Motor neuron (in vitro differentiated cells): ENCODE results near the gene SCNN1B. TPM values are rescaled to one million over a fixed set of nuclear protein-coding genes. Genes with fewer than 3 reads are reported as not detected.
"Not testable (repeated sequence)": the region's sequence is repeated elsewhere in the genome, so short reads cannot be mapped to it uniquely, and the experiment has no call there.

ENCODE experiments used
- ATAC-seq, 8 experiments: fragments of 200-7000 bp; cut with Tn5 transposase; replicated peaks in 6 of 8; 2 replicates each; pipeline ENCODE4 v1.8.0; 2021; ENCODE audit warnings: mild to moderate bottlenecking in 8 of 8, moderate library complexity in 8 of 8
- H3K27ac ChIP-seq, 2 donors: fragments of 250-450 bp; sonication (Bioruptor Pico); 2 replicates each; pipeline ENCODE4 v1.9.0; 2021; ENCODE audit warnings: antibody characterized with exemption in 2 of 2, mild to moderate bottlenecking in 2 of 2, moderate library complexity in 1 of 2
- H3K4me1 ChIP-seq, 2 donors: fragments of 250-450 bp; sonication (Bioruptor Pico); replicated peaks in 1 of 2; 2 replicates each; pipeline ENCODE4 v1.6.1; 2021; ENCODE audit warnings: antibody characterized with exemption in 2 of 2, mild to moderate bottlenecking in 2 of 2, moderate library complexity in 1 of 2
- H3K4me3 ChIP-seq, 5 donors: fragments of 250-450 bp; sonication (Bioruptor Pico); 2 replicates each; pipeline ENCODE4 v1.9.0; 2021; ENCODE audit warnings: antibody characterized with exemption in 5 of 5, mild to moderate bottlenecking in 5 of 5, moderate library complexity in 4 of 5
- WGBS, 10 experiments: fragments of 450-650 bp; shearing (Covaris generic); methylation state at CpG; one replicate each; pipeline ENCODE4 v1.0.0; 2022; 5-methylcytosine and 5-hydroxymethylcytosine counted together
- in situ Hi-C, 9 experiments: fragments of 400-800 bp; cut with MboI; loops; one replicate each; pipeline ENCODE4 v1.15.0; 2021; ENCODE audit warnings: low sequenced_read_pairs in 9 of 9, low pct_unique_long_range_greater_than_20kb in 2 of 9; ENCODE audit not compliant: unreplicated experiment in 9 of 9
- total RNA-seq, 8 experiments: library from RNA; unstranded; fragments of 300-600 nt; gene quantifications; 2 replicates each; pipeline versions ENCODE4 v1.2.3 to v1.2.4, GENCODE V29; 2022

The SCNN1B gene
- total RNA-seq, 8 experiments from 2014 or later, result 0.25 to 0.85 (median 0.59) TPM; not detected in 4

- Histone ChIP-seq H3K4me1 (peaks cover 0 to 5% of the 10 kb centered on the region in 2 donors), H3K27ac (no peak overlapping the region), H3K4me3 (no peak overlapping the region)
- no peak for ATAC-seq
- in situ Hi-C loops, result loop anchor here in 1 of 9 experiments (25.0 kb wide), 1 partner anchor 112 kb away; no protein-coding TSS in a partner anchor
- 55 to 90% (median 78%) methylated on average over 1 to 9 of the region's 17 CpGs; no CpG with 5 or more reads in 2 of the 10 experiments for WGBS, 10 experiments
Observed at GRCh38 chr16:23374721-23375510, 72.8 kb downstream of the SCNN1B start.

- Histone ChIP-seq H3K27ac (no peak overlapping the region), H3K4me3 (no peak overlapping the region), H3K4me1 (peaks cover 0 to 5% of the 10 kb centered on the region in 2 donors)
- in situ Hi-C loops, result loop anchor here in 1 of 9 experiments (25.0 kb wide), 1 partner anchor 112 kb away; no protein-coding TSS in a partner anchor
- 47 to 100% methylated on average over 1 to 3 of the region's 7 CpGs; no CpG with 5 or more reads in 8 of the 10 experiments for WGBS, 10 experiments
- no peak for ATAC-seq
Observed at GRCh38 chr16:23375643-23376042, 73.5 kb downstream of the SCNN1B start.

GRCh38 chr16:23377071-23377931 lies 75.2 kb downstream of the SCNN1B start:
- H3K4me1 ChIP-seq, result peaks cover 0 to 5% of the 10 kb centered on the region in 2 donors
- no peak for ATAC-seq
- in situ Hi-C loops, result loop anchor here in 1 of 9 experiments (25.0 kb wide), 1 partner anchor 110 kb away; no protein-coding TSS in a partner anchor
- H3K27ac ChIP-seq, result no peak overlapping the region
- no peak overlapping the region for H3K4me3 ChIP-seq
- WGBS, 10 experiments, result 5 to 88% (median 62%) methylated on average over 1 to 2 of the region's 9 CpGs; no CpG with 5 or more reads in 3 of the 10 experiments

- no peak for ATAC-seq
- 10 to 93% (median 63%) methylated on average over 1 to 4 of the region's 8 CpGs; no CpG with 5 or more reads in 5 of the 10 experiments for WGBS, 10 experiments
- Histone ChIP-seq H3K4me3 (no peak overlapping the region), H3K4me1 (peaks cover 0 to 5% of the 10 kb centered on the region in 2 donors), H3K27ac (no peak overlapping the region)
- in situ Hi-C loops, result loop anchor here in 1 of 9 experiments (25.0 kb wide), 1 partner anchor 109 kb away; no protein-coding TSS in a partner anchor
Observed at GRCh38 chr16:23378256-23378655, 76.2 kb downstream of the SCNN1B start.

GRCh38 chr16:23378921-23379320 lies 76.8 kb downstream of the SCNN1B start:
- 58 to 89% methylated on average over 3 of the region's 5 CpGs; no CpG with 5 or more reads in 8 of the 10 experiments for WGBS, 10 experiments
- no peak for ATAC-seq
- Histone ChIP-seq H3K4me3 (no peak overlapping the region), H3K4me1 (peaks cover 0 to 5% of the 10 kb centered on the region in 2 donors), H3K27ac (no peak overlapping the region)
- in situ Hi-C loops, result loop anchor here in 1 of 9 experiments (25.0 kb wide), 1 partner anchor 108 kb away; no protein-coding TSS in a partner anchor

- in situ Hi-C loops, result loop anchor here in 1 of 9 experiments (25.0 kb wide), 1 partner anchor 108 kb away; no protein-coding TSS in a partner anchor
- H3K4me1 ChIP-seq, result peaks cover 0 to 5% of the 10 kb centered on the region in 2 donors
Observed at GRCh38 chr16:23379707-23380106, 77.6 kb downstream of the SCNN1B start.

GRCh38 chr16:23380501-23380951 lies 78.4 kb downstream of the SCNN1B start:
- Histone ChIP-seq H3K4me3 (no peak overlapping the region), H3K4me1 (peaks cover 0 to 5% of the 10 kb centered on the region in 2 donors), H3K27ac (no peak overlapping the region)
- no peak for ATAC-seq
- in situ Hi-C loops, result loop anchor here in 1 of 9 experiments (25.0 kb wide), 1 partner anchor 107 kb away; no protein-coding TSS in a partner anchor
- WGBS, 10 experiments, result 100% methylated on average over 1 of the region's 20 CpGs; no CpG with 5 or more reads in 9 of the 10 experiments

More at GRCh38 chr16:23379707-23380106, 77.6 kb downstream of the SCNN1B start:
- WGBS, 10 experiments, result 60 to 100% (median 80%) methylated on average over 1 to 4 of the region's 10 CpGs; no CpG with 5 or more reads in 5 of the 10 experiments
- ATAC-seq, result no peak
- no peak overlapping the region for H3K27ac ChIP-seq
- H3K4me3 ChIP-seq, result no peak overlapping the region

GRCh38 chr16:23381702-23382101 lies 79.6 kb downstream of the SCNN1B start:
- ATAC-seq, H3K4me1 ChIP-seq, H3K4me3 ChIP-seq, H3K27ac ChIP-seq: not testable (repeated sequence)
- WGBS, 10 experiments, result 40 to 100% (median 74%) methylated on average over 1 to 6 of the region's 9 CpGs; no CpG with 5 or more reads in 3 of the 10 experiments
- in situ Hi-C loops, result loop anchor here in 1 of 9 experiments (25.0 kb wide), 1 partner anchor 106 kb away; no protein-coding TSS in a partner anchor

- no peak overlapping the region for H3K4me3 ChIP-seq
- in situ Hi-C loops, result loop anchor here in 1 of 9 experiments (25.0 kb wide), 1 partner anchor 105 kb away; no protein-coding TSS in a partner anchor
- no peaks in the 10 kb centered on the region for H3K4me1 ChIP-seq
- WGBS, 10 experiments, result 79 to 88% (median 81%) methylated on average over 1 to 4 of the region's 6 CpGs; no CpG with 5 or more reads in 4 of the 10 experiments
- no peak for ATAC-seq
- no peak overlapping the region for H3K27ac ChIP-seq
Observed at GRCh38 chr16:23382279-23382678, 80.2 kb downstream of the SCNN1B start.

- Histone ChIP-seq H3K27ac (no peak overlapping the region), H3K4me3 (no peak overlapping the region), H3K4me1 (no peaks in the 10 kb centered on the region)
- ATAC-seq, result no peak
- in situ Hi-C loops, result loop anchor here in 1 of 9 experiments (25.0 kb wide), 1 partner anchor 103 kb away; no protein-coding TSS in a partner anchor
- WGBS, 10 experiments, result 58 to 89% (median 67%) methylated on average over 1 to 3 of the region's 3 CpGs; no CpG with 5 or more reads in 6 of the 10 experiments
Observed at GRCh38 chr16:23383881-23384280, 81.8 kb downstream of the SCNN1B start.

GRCh38 chr16:23384878-23385277 lies 82.8 kb downstream of the SCNN1B start:
- Histone ChIP-seq H3K4me1 (no peaks in the 10 kb centered on the region), H3K27ac (no peak overlapping the region), H3K4me3 (no peak overlapping the region)
- 86 to 97% (median 93%) methylated on average over 4 to 7 of the region's 10 CpGs; no CpG with 5 or more reads in 4 of the 10 experiments for WGBS, 10 experiments
- no peak for ATAC-seq
- in situ Hi-C loops, result loop anchor here in 1 of 9 experiments (25.0 kb wide), 1 partner anchor 102 kb away; no protein-coding TSS in a partner anchor

GRCh38 chr16:23385441-23385840 lies 83.3 kb downstream of the SCNN1B start:
- H3K4me1 ChIP-seq, result no peaks in the 10 kb centered on the region
- ATAC-seq, result no peak
- in situ Hi-C loops, result loop anchor here in 1 of 9 experiments (25.0 kb wide), 1 partner anchor 102 kb away; no protein-coding TSS in a partner anchor
- no peak overlapping the region for H3K27ac ChIP-seq
- no peak overlapping the region for H3K4me3 ChIP-seq
- WGBS, 10 experiments, result 83 to 100% (median 93%) methylated on average over 1 to 8 of the region's 15 CpGs; no CpG with 5 or more reads in 5 of the 10 experiments
